ENCODE results near the gene MACF1. TPM values are rescaled to one million over a fixed set of nuclear protein-coding genes. Genes with fewer than 3 reads are reported as not detected.
A peak's percentile ranks its signal among the peaks of the same experiment; 100 is the strongest.

Gene MACF1
- total RNA-seq, 6 donors from 2014 or later: 359 to 1,160 (median 531) TPM

DNA sequence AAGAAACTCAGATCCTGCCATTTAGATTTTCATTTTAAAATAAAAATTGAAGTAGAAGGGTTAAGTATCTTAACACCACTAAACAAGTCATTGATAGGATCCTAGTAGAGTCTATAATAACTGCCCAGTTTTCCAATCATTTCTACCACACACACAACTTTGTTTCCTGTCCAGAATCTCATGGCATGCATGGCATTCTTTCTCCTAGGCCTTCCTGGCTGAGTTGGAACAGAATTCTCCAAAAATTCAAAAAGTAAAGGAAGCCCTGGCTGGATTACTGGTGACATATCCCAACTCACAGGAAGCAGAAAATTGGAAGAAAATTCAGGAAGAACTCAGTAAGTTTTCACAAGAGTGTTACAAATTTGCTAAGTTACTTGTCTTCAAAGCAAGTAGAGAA lies 175.5 kb downstream of the MACF1 start:
- no peaks in the 10 kb centered on the region for H3K9me3 ChIP-seq
- H3K27me3 ChIP-seq: no peaks in the 10 kb centered on the region
- DNase-seq: no peak
- no peak overlapping the region for H3K4me3 ChIP-seq
- ATAC-seq (ENCODE audit: low FRiP score in 2 of 2): no peak
- H3K36me3 ChIP-seq: peaks cover 30 to 97% (median 52%) of the 10 kb centered on the region in 4 donors
- TF ChIP-seq EP300 (IDR thresholded peaks at IDR 0.05): no peak
- TF ChIP-seq POLR2AphosphoS5 (IDR thresholded peaks at IDR 0.05): no peak
- H3K4me1 ChIP-seq: peaks cover 0 to 5% (median 1%) of the 10 kb centered on the region in 4 donors
- H3K27ac ChIP-seq: no peak overlapping the region

DNA sequence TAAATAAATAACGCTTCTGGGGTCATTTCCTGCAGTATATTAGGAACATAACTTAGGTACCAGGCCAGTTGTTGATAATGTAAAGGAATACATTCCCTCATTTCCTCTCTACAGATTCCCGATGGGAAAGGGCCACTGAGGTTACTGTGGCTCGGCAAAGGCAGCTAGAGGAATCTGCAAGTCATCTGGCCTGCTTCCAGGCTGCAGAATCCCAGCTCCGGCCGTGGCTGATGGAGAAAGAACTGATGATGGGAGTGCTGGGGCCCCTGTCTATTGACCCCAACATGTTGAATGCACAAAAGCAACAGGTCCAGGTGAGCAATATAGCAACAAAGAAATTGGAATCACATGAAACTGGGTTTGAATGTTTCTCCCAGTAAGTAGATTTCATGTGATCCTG lies 177.3 kb downstream of the MACF1 start:
- H3K4me3 ChIP-seq: no peak overlapping the region
- 60 to 69% methylated on average over 5 of the region's 5 CpGs for WGBS, 2 donors
- ATAC-seq (ENCODE audit: low FRiP score in 2 of 2): no peak
- no peaks in the 10 kb centered on the region for H3K27me3 ChIP-seq
- H3K27ac ChIP-seq: no peak overlapping the region
- H3K36me3 ChIP-seq: peaks cover 37 to 97% (median 66%) of the 10 kb centered on the region in 4 donors
- DNase-seq: no peak
- TF ChIP-seq EP300 (IDR thresholded peaks at IDR 0.05) (no peak), POLR2A (IDR thresholded peaks at IDR 0.05) (no peak), POLR2AphosphoS5 (IDR thresholded peaks at IDR 0.05) (no peak)
- TF ChIP-seq, protein P1, sequence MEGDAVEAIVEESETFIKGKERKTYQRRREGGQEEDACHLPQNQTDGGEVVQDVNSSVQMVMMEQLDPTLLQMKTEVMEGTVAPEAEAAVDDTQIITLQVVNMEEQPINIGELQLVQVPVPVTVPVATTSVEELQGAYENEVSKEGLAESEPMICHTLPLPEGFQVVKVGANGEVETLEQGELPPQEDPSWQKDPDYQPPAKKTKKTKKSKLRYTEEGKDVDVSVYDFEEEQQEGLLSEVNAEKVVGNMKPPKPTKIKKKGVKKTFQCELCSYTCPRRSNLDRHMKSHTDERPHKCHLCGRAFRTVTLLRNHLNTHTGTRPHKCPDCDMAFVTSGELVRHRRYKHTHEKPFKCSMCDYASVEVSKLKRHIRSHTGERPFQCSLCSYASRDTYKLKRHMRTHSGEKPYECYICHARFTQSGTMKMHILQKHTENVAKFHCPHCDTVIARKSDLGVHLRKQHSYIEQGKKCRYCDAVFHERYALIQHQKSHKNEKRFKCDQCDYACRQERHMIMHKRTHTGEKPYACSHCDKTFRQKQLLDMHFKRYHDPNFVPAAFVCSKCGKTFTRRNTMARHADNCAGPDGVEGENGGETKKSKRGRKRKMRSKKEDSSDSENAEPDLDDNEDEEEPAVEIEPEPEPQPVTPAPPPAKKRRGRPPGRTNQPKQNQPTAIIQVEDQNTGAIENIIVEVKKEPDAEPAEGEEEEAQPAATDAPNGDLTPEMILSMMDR (IDR thresholded peaks at IDR 0.05): no peak
- H3K4me1 ChIP-seq: peaks cover 0 to 7% (median 1%) of the 10 kb centered on the region in 4 donors
- no peaks in the 10 kb centered on the region for H3K9me3 ChIP-seq

DNA sequence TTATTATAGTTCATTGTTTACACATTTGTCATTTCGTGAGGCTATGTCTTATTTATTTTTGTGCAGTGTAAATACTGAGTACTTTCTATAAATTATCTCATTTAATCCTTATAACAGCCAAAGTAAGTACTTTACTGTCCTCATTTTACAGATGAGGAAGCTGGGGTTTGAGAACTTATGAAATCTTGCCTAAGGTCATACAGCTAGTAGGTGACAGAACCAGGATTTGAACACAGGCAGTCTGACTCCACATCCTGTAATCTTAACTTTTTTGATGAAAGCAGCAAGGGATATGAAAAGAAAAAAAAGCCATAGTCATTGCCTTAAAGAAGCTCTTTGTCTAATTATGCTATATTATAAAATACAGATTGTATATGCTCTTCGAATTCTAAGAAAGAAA lies 179.8 kb downstream of the MACF1 start:
- peak overlapping the region in 2 of 4 donors; percentile 17 to 42 for H3K27ac ChIP-seq
- no peak for DNase-seq
- peaks cover 46 to 100% (median 82%) of the 10 kb centered on the region in 4 donors for H3K36me3 ChIP-seq
- H3K4me1 ChIP-seq: peaks cover 0 to 8% (median 4%) of the 10 kb centered on the region in 4 donors
- no peak for ATAC-seq (ENCODE audit: low FRiP score in 2 of 2)
- H3K9me3 ChIP-seq: no peaks in the 10 kb centered on the region
- no peak overlapping the region for H3K4me3 ChIP-seq
- no peaks in the 10 kb centered on the region for H3K27me3 ChIP-seq
- no peak for TF ChIP-seq POLR2AphosphoS5 (IDR thresholded peaks at IDR 0.05)
- TF ChIP-seq, protein P1 (IDR thresholded peaks at IDR 0.05): no peak
- no peak for TF ChIP-seq POLR2A (IDR thresholded peaks at IDR 0.05)
- WGBS, 2 donors: 84 to 86% methylated on average over 2 of the region's 2 CpGs

DNA sequence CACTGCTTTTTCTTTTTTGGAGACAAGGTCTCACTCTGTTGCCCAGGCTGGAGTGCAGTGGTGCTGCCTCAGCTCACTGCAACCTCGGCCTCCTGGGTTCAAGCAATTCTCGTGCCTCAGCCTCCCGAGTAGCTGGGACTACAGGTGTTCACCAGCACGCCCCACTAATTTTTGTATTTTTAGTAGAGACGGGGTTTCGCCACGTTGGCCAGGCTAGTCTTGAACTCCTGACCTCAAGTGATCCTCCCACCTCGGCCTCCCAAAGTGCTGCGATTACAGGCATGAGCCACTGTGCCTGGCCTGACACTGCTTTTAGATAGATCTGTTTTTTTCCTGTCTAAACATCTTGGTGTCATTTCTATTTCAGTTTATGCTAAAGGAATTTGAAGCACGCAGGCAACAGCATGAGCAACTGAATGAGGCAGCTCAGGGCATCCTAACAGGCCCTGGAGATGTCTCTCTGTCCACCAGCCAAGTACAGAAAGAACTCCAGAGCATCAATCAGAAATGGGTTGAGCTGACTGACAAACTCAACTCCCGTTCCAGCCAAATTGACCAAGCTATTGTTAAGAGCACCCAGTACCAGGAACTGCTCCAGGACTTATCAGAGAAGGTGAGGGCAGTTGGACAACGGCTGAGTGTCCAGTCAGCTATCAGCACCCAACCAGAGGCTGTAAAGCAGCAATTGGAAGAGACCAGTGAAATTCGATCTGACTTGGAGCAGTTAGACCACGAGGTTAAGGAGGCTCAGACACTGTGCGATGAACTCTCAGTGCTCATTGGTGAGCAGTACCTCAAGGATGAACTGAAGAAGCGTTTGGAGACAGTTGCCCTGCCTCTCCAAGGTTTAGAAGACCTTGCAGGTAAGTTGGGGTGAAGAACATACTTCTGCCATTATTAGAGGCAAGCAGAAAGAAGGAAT lies 180.8 kb downstream of the MACF1 start:
- no peak for TF ChIP-seq POLR2A (IDR thresholded peaks at IDR 0.05)
- TF ChIP-seq, protein P1 (IDR thresholded peaks at IDR 0.05): no peak
- TF ChIP-seq POLR2AphosphoS5 (IDR thresholded peaks at IDR 0.05): no peak
- TF ChIP-seq EP300 (IDR thresholded peaks at IDR 0.05): no peak
- DNase-seq (no peak), ATAC-seq (ENCODE audit: low FRiP score in 2 of 2) (no peak)
- H3K27ac ChIP-seq: peak overlapping the region in 3 of 4 donors; percentile 12 to 42 (median 17)
- 79 to 83% methylated on average over 15 to 16 of the region's 16 CpGs for WGBS, 2 donors
- H3K4me1 ChIP-seq: peaks cover 0 to 8% (median 7%) of the 10 kb centered on the region in 4 donors
- H3K27me3 ChIP-seq: no peaks in the 10 kb centered on the region
- no peaks in the 10 kb centered on the region for H3K9me3 ChIP-seq
- peaks cover 45 to 100% (median 79%) of the 10 kb centered on the region in 4 donors for H3K36me3 ChIP-seq
- H3K4me3 ChIP-seq: no peak overlapping the region

DNA sequence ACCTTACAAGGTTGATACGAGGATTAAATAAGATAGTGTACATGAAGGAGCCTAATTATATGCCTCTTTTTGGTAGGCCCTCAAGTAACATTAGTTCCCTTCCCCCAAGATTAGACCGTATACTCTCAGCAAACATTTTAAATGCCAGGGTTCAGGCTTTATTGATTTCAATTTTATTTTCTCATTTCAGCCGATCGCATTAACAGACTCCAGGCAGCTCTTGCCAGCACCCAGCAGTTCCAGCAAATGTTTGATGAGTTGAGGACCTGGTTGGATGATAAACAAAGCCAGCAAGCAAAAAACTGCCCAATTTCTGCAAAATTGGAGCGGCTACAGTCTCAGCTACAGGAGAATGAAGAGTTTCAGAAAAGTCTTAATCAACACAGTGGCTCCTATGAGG lies 182.5 kb downstream of the MACF1 start:
- H3K27ac ChIP-seq: peak overlapping the region in 1 of 4 donors; percentile 67

More for the DNA sequence above, 182.5 kb downstream of the MACF1 start:
- 89 to 90% methylated on average over 5 of the region's 5 CpGs for WGBS, 2 donors
- Histone ChIP-seq H3K4me3 (no peak overlapping the region), H3K36me3 (peaks cover 32 to 88% (median 64%) of the 10 kb centered on the region in 4 donors), H3K4me1 (peaks cover 8 to 24% (median 21%) of the 10 kb centered on the region in 4 donors), H3K9me3 (no peaks in the 10 kb centered on the region), H3K27me3 (no peaks in the 10 kb centered on the region)
- no peak for DNase-seq
- no peak for TF ChIP-seq EP300 (IDR thresholded peaks at IDR 0.05)
- TF ChIP-seq POLR2AphosphoS5 (IDR thresholded peaks at IDR 0.05): no peak
- TF ChIP-seq, protein P1 (IDR thresholded peaks at IDR 0.05): no peak
- TF ChIP-seq POLR2A (IDR thresholded peaks at IDR 0.05): no peak
- no peak for ATAC-seq (ENCODE audit: low FRiP score in 2 of 2)
